Myocyte (in vitro differentiated cells): ENCODE data around the gene CDKN1C. TPM values are rescaled to one million over a fixed set of nuclear protein-coding genes. Genes with fewer than 3 reads are reported as not detected.
A peak's percentile ranks its signal among the peaks of the same experiment; 100 is the strongest.

Source experiments
- DNase-seq: peaks from one replicate; pipeline ENCODE4 v3.0.0-alpha.2; 2012; ENCODE audit warnings: low read depth
- polyA plus RNA-seq: library from polyadenylated mRNA; unstranded; fragments of >200 nt; gene quantifications from one replicate; pipeline ENCODE4 v1.2.1, GENCODE V29; 2012; ENCODE audit warnings: missing spikeins
- total RNA-seq: library from RNA; depleted of rRNA; stranded (reverse); fragments of >200 nt; gene quantifications from 2 replicates; pipeline ENCODE4 v1.2.3, GENCODE V29; 2014

The CDKN1C gene
- total RNA-seq, result 274 and 533 TPM in 2 replicates
- 93.8 TPM for polyA plus RNA-seq

GRCh38 chr11:2885678-2886081, at the start of gene CDKN1C:
CDKN1C (minus strand) TSS chr11:2885775; CDS start chr11:2885456, 319 bp downstream.
- peak; percentile 79 for DNase-seq

- DNase-seq, result no peak
These were observed 49.1 kb upstream of the CDKN1C start for GRCh38 chr11:2934611-2935239.

GRCh38 chr11:2934021-2934550, 48.5 kb upstream of the CDKN1C start:
- no peak for DNase-seq

- DNase-seq, result peak; percentile 61
These were observed 47.9 kb upstream of the CDKN1C start for GRCh38 chr11:2933375-2934020.

- no peak for DNase-seq
These were observed 47.3 kb upstream of the CDKN1C start for GRCh38 chr11:2932850-2933251.

GRCh38 chr11:2931771-2932738, 46.5 kb upstream of the CDKN1C start:
- DNase-seq, result no peak

- no peak for DNase-seq
These were observed 45.8 kb upstream of the CDKN1C start for GRCh38 chr11:2931420-2931746.

- DNase-seq, result peak; percentile 44
These were observed 45.3 kb upstream of the CDKN1C start for GRCh38 chr11:2930704-2931419.

GRCh38 chr11:2929950-2930703, 44.6 kb upstream of the CDKN1C start:
- peak; percentile 41 for DNase-seq

- peak; percentile 72 for DNase-seq
These were observed 44.0 kb upstream of the CDKN1C start for GRCh38 chr11:2929531-2929949.

GRCh38 chr11:2928605-2929530, 43.3 kb upstream of the CDKN1C start, which contains the start of gene PHLDA2:
PHLDA2 (minus strand) TSS chr11:2929420; CDS start chr11:2929364, 56 bp downstream.
- DNase-seq, result no peak

- no peak for DNase-seq
These were observed 42.5 kb upstream of the CDKN1C start for GRCh38 chr11:2927851-2928604.

GRCh38 chr11:2927121-2927800, 41.7 kb upstream of the CDKN1C start:
- DNase-seq, result no peak

- DNase-seq, result no peak
These were observed 41.1 kb upstream of the CDKN1C start for GRCh38 chr11:2926611-2927051.

- no peak for DNase-seq
These were observed 39.5 kb upstream of the CDKN1C start for GRCh38 chr11:2924821-2925675.

GRCh38 chr11:2924381-2924780, 38.8 kb upstream of the CDKN1C start:
- DNase-seq, result no peak
